ENCODE measurements around the gene PACRG. TPM values are rescaled to one million over a fixed set of nuclear protein-coding genes. Genes with fewer than 3 reads are reported as not detected.

PACRG gene
- total RNA-seq, 1 donor, result under 0.01 TPM

GRCh38 chr6:163218361-163218894 lies 490.7 kb downstream of the PACRG start:
- no peak for DNase-seq (ENCODE audit: low read depth)
- no peak overlapping the region for H3K4me3 ChIP-seq (ENCODE audit: low read depth, low read length)
- TF ChIP-seq, protein P1, sequence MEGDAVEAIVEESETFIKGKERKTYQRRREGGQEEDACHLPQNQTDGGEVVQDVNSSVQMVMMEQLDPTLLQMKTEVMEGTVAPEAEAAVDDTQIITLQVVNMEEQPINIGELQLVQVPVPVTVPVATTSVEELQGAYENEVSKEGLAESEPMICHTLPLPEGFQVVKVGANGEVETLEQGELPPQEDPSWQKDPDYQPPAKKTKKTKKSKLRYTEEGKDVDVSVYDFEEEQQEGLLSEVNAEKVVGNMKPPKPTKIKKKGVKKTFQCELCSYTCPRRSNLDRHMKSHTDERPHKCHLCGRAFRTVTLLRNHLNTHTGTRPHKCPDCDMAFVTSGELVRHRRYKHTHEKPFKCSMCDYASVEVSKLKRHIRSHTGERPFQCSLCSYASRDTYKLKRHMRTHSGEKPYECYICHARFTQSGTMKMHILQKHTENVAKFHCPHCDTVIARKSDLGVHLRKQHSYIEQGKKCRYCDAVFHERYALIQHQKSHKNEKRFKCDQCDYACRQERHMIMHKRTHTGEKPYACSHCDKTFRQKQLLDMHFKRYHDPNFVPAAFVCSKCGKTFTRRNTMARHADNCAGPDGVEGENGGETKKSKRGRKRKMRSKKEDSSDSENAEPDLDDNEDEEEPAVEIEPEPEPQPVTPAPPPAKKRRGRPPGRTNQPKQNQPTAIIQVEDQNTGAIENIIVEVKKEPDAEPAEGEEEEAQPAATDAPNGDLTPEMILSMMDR (IDR thresholded peaks at IDR 0.05; ENCODE audit: insufficient read depth, low read depth, low read length), result no peak

- TF ChIP-seq, protein P1 (IDR thresholded peaks at IDR 0.05; ENCODE audit: insufficient read depth, low read depth, low read length), result no peak
- no peak for DNase-seq (ENCODE audit: low read depth)
- H3K4me3 ChIP-seq (ENCODE audit: low read depth, low read length), result no peak overlapping the region
Measured at GRCh38 chr6:163226181-163226835, 498.5 kb downstream of the PACRG start.

DNA sequence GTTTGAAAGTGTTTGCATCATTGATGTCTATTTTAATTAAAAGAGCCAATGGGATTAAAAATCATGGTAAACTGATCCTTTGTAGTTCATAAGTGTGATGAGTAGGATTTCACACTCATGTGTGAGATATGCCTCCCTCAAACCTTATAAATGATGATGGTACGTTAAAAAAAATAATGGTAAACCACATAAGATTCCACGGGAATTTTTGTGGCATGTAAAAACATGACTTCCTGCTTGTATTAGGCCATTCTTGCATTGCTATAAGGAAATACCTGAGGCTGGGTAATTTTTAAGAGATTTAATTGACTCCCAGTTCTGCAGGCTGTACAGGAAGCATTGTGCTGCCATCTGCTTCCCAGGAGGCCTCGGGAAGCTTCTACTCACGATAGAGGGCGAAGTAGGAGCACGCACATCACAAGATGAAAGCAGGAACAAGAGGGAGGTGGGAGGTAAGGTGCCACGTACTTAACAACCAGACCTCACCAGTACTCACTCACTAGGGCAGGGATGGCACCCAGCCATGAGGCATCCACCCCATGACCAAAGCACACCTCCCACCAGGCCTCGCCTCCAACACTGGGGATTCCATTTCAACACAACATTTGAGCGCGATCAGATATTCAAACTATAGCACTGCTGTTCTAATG lies 499.2 kb downstream of the PACRG start:
- no peak for DNase-seq (ENCODE audit: low read depth)
- TF ChIP-seq, protein P1 (IDR thresholded peaks at IDR 0.05; ENCODE audit: insufficient read depth, low read depth, low read length), result no peak
- H3K4me3 ChIP-seq (ENCODE audit: low read depth, low read length), result no peak overlapping the region

GRCh38 chr6:163228041-163228440 lies 500.3 kb downstream of the PACRG start:
- TF ChIP-seq, protein P1 (IDR thresholded peaks at IDR 0.05; ENCODE audit: insufficient read depth, low read depth, low read length), result no peak
- DNase-seq (ENCODE audit: low read depth), result no peak
- no peak overlapping the region for H3K4me3 ChIP-seq (ENCODE audit: low read depth, low read length)

DNA sequence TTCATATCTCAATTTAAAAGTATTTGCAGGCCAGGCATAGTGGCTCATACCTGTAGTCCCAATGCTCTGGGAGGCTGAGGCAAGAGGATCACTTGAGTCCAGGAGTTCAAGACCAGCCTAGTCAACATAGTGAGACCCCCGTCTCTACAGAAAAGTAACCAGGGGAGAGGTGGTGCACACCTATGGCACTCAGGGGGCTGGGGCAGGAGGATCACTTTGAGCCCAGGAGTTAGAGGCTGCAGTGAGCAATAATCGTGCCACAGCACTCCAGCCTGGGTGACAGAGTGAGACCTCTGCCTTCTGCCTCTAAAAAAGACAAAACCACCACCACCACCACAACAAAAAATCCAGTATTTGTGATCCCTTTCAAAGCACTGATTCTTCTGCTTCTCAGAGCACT lies 501.3 kb downstream of the PACRG start:
- no peak overlapping the region for H3K4me3 ChIP-seq (ENCODE audit: low read depth, low read length)
- DNase-seq (ENCODE audit: low read depth), result no peak
- TF ChIP-seq, protein P1 (IDR thresholded peaks at IDR 0.05; ENCODE audit: insufficient read depth, low read depth, low read length), result no peak

GRCh38 chr6:163230901-163231300 lies 503.1 kb downstream of the PACRG start:
- DNase-seq (ENCODE audit: low read depth), result no peak
- TF ChIP-seq, protein P1 (IDR thresholded peaks at IDR 0.05; ENCODE audit: insufficient read depth, low read depth, low read length), result no peak
- no peak overlapping the region for H3K4me3 ChIP-seq (ENCODE audit: low read depth, low read length)

Measured in fibroblast of villous mesenchyme (primary cell).